ENCODE results near the gene CEP164.

The CEP164 gene

GRCh38 chr11:117420598-117420997, 92.9 kb downstream of the CEP164 start:
- Histone ChIP-seq H3K79me2 (ENCODE audit: low read length) (no peaks in the 10 kb centered on the region), H3K4me1 (ENCODE audit: low read length) (peaks cover 6% of the 10 kb centered on the region), H3K9me3 (ENCODE audit: insufficient read depth, low read length) (no peaks in the 10 kb centered on the region), H2AFZ (ENCODE audit: low read depth, low read length) (no peak overlapping the region), H3K27me3 (ENCODE audit: low read depth, low read length) (no peaks in the 10 kb centered on the region), H3K9ac (ENCODE audit: low read length) (no peak overlapping the region), H3K4me2 (ENCODE audit: low read length) (no peak overlapping the region), H3K27ac (ENCODE audit: low read length) (no peak overlapping the region), H3K4me3 (ENCODE audit: low read length) (no peak overlapping the region), H3K36me3 (replicated peaks; ENCODE audit: low read depth, low read length) (no peaks in the 10 kb centered on the region), H4K20me1 (ENCODE audit: insufficient read depth, low read length) (no peaks in the 10 kb centered on the region)
- TF ChIP-seq CTCF (IDR thresholded peaks at IDR 0.05; ENCODE audit: low read depth, low read length) (no peak), EZH2phosphoT487 (IDR thresholded peaks at IDR 0.05; ENCODE audit: low read depth) (no peak)

- Histone ChIP-seq H3K27ac (ENCODE audit: low read length) (no peak overlapping the region), H4K20me1 (ENCODE audit: insufficient read depth, low read length) (no peaks in the 10 kb centered on the region), H3K36me3 (replicated peaks; ENCODE audit: low read depth, low read length) (no peaks in the 10 kb centered on the region), H3K9ac (ENCODE audit: low read length) (no peak overlapping the region), H3K9me3 (ENCODE audit: insufficient read depth, low read length) (no peaks in the 10 kb centered on the region), H3K27me3 (ENCODE audit: low read depth, low read length) (no peaks in the 10 kb centered on the region), H2AFZ (ENCODE audit: low read depth, low read length) (no peak overlapping the region), H3K79me2 (ENCODE audit: low read length) (no peaks in the 10 kb centered on the region), H3K4me2 (ENCODE audit: low read length) (no peak overlapping the region), H3K4me1 (ENCODE audit: low read length) (peaks cover 10% of the 10 kb centered on the region), H3K4me3 (ENCODE audit: low read length) (no peak overlapping the region)
- no peak for TF ChIP-seq EZH2phosphoT487 (IDR thresholded peaks at IDR 0.05; ENCODE audit: low read depth)
- no peak for TF ChIP-seq CTCF (IDR thresholded peaks at IDR 0.05; ENCODE audit: low read depth, low read length)
Measured at GRCh38 chr11:117421041-117421440, 93.4 kb downstream of the CEP164 start.

- Histone ChIP-seq H3K27ac (ENCODE audit: low read length) (no peak overlapping the region), H3K4me2 (ENCODE audit: low read length) (no peak overlapping the region), H3K27me3 (ENCODE audit: low read depth, low read length) (no peaks in the 10 kb centered on the region), H2AFZ (ENCODE audit: low read depth, low read length) (no peak overlapping the region), H3K36me3 (replicated peaks; ENCODE audit: low read depth, low read length) (no peaks in the 10 kb centered on the region), H3K9ac (ENCODE audit: low read length) (no peak overlapping the region), H3K79me2 (ENCODE audit: low read length) (no peaks in the 10 kb centered on the region), H4K20me1 (ENCODE audit: insufficient read depth, low read length) (no peaks in the 10 kb centered on the region), H3K9me3 (ENCODE audit: insufficient read depth, low read length) (no peaks in the 10 kb centered on the region), H3K4me1 (ENCODE audit: low read length) (peaks cover 13% of the 10 kb centered on the region), H3K4me3 (ENCODE audit: low read length) (no peak overlapping the region)
- TF ChIP-seq CTCF (IDR thresholded peaks at IDR 0.05; ENCODE audit: low read depth, low read length) (no peak), EZH2phosphoT487 (IDR thresholded peaks at IDR 0.05; ENCODE audit: low read depth) (no peak)
Measured at GRCh38 chr11:117421476-117421875, 93.8 kb downstream of the CEP164 start.

- no peak overlapping the region for H3K27ac ChIP-seq (ENCODE audit: low read length)
- no peaks in the 10 kb centered on the region for H3K36me3 ChIP-seq (replicated peaks; ENCODE audit: low read depth, low read length)
- no peak for TF ChIP-seq CTCF (IDR thresholded peaks at IDR 0.05; ENCODE audit: low read depth, low read length)
- no peak for TF ChIP-seq EZH2phosphoT487 (IDR thresholded peaks at IDR 0.05; ENCODE audit: low read depth)
- H3K27me3 ChIP-seq (ENCODE audit: low read depth, low read length): no peaks in the 10 kb centered on the region
- no peaks in the 10 kb centered on the region for H4K20me1 ChIP-seq (ENCODE audit: insufficient read depth, low read length)
- no peak overlapping the region for H2AFZ ChIP-seq (ENCODE audit: low read depth, low read length)
- H3K4me2 ChIP-seq (ENCODE audit: low read length): no peak overlapping the region
- H3K9ac ChIP-seq (ENCODE audit: low read length): no peak overlapping the region
- H3K4me1 ChIP-seq (ENCODE audit: low read length): peaks cover 18% of the 10 kb centered on the region
- no peaks in the 10 kb centered on the region for H3K79me2 ChIP-seq (ENCODE audit: low read length)
- no peak overlapping the region for H3K4me3 ChIP-seq (ENCODE audit: low read length)
- no peaks in the 10 kb centered on the region for H3K9me3 ChIP-seq (ENCODE audit: insufficient read depth, low read length)
Measured at GRCh38 chr11:117423046-117423575, 95.5 kb downstream of the CEP164 start.

All from OCI-LY3 (cell line).